Measurements from ENCODE around the gene AOAH.
A peak's percentile ranks its signal among the peaks of the same experiment; 100 is the strongest.

Gene AOAH, protein sequence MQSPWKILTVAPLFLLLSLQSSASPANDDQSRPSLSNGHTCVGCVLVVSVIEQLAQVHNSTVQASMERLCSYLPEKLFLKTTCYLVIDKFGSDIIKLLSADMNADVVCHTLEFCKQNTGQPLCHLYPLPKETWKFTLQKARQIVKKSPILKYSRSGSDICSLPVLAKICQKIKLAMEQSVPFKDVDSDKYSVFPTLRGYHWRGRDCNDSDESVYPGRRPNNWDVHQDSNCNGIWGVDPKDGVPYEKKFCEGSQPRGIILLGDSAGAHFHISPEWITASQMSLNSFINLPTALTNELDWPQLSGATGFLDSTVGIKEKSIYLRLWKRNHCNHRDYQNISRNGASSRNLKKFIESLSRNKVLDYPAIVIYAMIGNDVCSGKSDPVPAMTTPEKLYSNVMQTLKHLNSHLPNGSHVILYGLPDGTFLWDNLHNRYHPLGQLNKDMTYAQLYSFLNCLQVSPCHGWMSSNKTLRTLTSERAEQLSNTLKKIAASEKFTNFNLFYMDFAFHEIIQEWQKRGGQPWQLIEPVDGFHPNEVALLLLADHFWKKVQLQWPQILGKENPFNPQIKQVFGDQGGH

DNA sequence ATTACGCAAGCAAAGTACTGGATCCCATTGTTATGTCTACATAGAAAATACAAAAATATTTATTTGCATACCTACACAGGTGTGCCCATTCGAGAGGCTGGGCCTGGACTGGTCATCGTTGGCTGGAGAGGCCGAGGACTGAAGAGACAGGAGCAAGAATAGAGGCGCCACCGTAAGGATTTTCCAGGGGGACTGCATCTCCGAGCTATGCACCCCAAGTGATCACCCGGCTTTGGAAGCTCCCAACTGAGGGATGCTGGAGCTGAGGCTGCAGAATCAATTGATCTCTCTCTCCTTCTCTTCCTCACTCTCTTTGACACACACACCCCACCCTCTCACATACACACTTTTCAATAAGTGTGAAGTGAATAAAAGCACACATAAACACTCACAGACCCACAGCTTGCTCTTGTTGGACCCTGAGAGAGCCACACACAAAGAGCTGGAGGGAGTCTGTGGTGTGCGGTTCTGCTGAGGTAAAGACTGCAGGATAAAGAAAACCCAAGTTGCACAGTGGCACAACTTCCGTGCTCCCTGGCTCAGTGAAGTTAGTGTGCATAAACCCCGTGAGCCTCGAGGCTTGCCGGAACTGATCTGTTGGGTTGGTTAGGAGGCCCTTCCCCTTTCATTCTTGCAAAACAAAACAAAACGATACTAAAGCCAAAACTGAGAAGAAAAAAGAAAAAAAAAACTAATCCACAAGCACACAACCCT is at the start of gene AOAH:
AOAH (minus strand) TSS at position 544 of the 714 bp plus-strand sequence; CDS start at position 198, 346 bp downstream.
- DNase-seq, result peak; percentile 94

DNA sequence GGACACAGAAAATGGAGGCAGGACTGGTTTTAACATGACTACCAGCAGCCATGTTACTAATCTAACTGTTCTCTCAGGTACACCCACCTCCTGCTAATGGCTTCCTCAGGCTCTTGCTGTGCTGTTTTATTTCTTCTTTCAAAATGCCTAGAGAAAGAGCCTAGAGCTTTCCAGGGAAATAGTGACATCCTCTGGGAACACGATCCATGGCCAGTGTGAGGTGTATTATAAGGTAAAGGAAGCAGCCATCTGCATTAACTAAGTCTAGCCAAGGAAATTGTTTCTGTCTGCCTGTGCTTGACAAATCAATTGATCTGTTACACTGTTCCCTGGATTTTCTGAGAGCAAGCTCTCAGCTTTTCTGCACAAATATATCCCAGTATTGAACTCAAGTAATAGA is 42.2 kb upstream of the AOAH start:
- no peak for DNase-seq

DNA sequence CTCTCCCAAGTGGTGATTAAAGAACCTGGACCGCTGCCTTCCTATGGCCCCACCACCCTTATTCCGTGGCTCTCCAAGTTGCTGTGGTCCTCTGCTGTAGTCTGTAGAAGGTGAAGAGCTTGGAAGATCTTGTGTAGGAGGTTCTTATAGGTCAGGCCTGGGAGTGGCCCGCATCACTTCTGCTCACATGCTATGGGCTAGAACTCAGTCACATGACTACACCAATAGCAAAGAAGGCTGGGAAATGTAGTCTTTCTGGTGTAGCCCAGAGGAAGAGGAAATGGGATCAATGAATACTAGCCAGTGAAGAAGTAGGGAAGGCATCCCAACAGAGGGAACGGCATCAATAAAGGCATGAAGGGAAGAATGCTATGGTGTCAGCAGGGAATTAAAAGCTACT is 41.3 kb upstream of the AOAH start:
- DNase-seq, result peak; percentile 78

DNA sequence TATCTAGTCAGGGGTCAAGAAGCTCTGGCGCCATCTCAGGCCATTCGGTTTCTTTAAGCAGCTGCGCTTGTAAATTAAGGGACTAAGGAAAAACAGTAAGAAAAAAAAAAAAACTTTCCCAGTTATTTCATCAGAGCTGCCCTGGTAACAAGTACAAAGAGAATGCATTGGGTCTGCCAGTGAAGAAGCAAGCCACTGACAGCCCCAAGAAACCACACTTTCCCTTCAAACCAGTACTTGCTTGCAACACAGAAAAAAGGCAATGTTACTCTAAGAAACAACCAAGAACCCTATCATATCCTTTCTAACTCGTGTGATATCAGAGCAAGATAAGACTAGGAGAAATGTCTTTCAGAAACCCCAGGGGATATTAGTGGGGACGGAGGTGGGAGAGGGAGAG is 40.6 kb upstream of the AOAH start:
- no peak for DNase-seq

DNA sequence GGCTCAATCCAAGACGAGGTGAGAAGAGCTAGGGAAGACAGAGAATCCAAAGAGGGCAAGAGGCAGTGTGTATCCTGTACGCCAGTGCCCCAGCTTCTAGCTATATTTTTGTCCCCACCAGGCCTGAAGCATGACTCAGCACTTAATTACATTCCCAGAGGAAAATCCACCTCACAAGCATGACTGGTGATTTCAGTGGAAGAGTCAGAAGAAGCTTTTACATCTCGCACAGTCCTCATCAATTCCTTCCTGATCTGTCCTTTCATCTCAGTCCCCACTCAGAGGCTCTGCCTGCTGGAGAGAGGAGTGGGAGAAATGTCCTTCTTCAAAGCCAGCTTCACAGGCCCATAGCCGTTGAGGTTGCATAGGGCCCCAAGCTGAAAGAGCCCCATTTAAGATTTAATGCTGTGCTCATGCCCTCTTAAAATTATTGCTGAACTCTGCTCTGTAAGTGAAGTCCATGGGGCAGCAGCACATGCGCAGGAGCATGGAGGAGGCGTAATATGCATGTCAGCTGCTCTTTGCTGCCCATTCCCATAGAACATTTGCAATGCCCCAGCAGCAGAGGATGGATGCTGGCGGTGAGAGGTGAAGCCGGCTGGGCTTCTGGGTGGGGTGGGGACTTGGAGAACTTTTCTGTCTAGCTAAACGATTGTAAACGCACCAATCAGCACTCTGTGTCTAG is 39.0 kb upstream of the AOAH start:
- no peak for DNase-seq

DNA sequence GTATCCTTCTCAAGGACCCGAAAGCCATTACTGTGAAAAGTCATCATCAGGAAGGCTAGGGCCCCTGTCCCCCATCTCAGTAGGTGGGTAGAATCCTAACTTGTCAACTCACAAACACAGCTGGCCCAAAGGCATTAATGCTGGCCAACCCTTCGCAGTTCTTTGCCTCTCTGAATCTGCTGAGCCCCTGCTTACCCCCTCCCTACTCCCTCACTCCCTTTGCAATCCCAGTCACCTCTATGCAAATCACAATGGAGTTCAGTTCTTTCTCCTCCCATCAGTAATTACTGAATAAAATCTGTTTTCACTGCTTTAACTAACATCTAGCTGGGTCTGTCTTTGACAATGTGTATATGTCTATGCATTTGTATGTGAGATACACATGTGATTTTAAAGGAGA is 38.1 kb upstream of the AOAH start:
- DNase-seq, result no peak

DNA sequence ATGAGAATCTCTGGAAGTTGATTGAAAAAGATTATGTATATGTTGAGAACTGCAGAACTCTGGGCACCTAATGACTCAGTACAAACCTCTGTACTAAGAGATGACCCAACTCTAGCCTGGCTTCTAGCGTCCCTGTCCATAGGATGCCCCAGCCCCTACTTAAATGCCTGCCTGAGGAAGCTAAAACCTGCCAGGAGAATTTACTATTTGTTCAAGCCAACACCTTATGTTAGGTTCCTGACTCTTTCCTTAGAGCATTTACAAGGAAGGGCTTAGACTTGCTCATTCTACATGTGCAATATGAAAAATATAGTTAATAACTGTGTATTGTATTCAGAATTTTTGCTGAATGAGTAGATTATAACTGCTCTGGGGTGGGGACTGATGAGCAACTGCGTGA is 37.5 kb upstream of the AOAH start:
- no peak for DNase-seq

DNA sequence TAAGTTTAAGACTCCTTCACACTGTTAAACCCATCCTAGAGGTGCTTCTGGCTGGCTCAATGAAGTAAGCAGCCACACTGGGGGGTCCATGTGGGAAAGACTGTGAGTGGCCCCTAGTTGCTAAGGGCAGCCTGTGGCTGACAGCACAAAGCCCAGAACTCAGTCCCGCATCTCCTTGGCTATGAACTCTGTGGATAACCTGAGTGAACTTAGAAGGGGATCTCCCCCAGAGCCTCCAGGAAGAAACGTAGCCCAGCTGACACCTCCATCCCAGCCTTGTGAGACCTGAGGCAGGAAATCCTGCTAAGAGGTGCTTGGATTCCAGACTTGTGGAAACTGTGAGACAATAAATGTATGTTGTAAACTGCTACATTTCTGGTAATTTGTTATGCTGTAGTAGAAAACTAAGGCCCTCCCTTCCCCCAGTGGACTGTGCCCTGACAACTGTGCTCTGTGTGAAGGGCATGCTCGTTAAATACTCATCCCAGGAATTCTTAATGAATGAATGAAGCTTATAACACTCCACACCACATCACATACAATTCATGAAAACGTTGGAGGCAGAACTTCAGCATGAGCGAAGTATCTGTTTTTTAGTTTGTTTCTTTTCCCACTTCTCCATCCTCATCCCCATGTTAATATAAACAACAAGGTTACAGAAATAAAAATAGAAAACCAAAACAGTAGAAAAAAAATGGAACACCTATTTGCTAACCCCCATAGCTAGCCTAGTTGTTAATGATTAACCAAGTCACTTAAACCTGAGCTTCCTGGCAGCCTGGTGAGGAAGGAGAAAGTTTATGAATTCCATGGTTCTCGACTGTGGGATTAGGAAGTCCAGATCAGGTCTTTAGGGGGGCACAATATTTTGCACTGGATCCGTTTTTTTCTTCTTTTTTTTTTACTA is 36.8 kb upstream of the AOAH start:
- no peak for DNase-seq

DNA sequence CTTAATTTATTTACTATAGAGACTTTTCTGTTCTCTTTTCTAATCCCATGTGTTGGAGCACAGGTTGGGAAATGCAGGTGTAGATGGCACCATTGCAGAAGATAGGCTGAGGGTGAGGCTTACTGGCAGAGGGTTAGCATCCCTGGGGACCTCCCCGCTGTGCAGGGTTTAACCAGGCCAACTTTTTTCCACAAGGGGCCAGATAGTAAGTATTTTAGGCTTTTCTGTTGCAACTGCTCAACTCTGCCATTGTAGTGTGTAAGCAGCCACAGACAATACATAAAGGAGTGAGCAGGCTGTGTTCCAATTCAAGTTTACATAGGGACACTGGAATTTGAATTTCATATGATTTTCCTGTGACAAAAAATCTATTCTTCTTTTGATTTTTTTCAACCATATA is 34.6 kb upstream of the AOAH start:
- no peak for DNase-seq

DNA sequence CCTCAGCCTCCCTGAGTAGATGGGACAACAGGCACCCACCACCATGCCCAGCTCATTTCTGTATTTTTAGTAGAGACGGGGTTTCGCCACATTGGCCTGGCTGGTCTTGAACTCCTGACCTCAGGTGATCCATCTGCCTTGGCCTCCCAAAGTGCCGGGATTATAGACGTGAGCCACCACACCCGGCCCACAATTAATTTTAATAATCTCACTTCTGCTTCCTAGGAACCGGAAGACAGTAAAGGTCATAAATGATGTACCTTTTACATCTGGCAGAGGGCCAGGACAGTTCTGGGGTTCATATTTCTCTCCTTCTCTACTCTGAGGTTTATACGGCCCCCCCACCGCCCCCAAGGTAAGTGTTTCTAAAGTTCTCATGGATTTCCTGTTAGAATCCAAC is 31.2 kb upstream of the AOAH start:
- DNase-seq, result no peak

DNA sequence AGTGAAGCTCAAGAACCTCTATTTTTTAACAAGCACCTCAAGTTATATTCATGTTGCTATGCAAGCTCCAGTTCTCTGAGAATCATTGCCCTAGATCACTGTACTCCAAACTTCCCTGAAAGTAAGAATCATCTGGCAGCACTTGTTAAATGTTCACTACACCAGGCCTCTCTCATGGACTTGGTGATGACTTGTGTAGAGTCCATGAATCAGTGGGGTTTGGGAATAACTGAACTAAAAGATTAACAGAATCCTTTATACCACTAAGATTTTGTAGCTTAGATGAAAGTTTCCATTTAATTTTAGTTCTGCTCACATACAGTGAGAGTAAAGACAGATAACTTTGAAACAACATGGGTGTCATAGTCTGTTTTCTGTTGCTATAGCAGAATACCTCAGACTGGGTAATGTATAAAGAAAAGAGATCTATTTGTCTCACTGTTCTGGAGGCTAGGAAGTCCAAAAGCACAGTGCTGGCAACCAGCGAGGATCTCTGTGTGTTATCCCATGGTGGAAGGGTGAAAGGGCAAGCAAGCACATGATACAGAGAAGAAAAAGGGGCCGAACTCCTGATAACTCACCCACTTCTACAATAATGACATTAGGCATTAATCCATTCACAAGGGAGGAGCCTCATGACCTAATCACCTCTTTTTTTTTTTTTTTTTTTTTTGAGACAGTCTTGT is 27.9 kb upstream of the AOAH start:
- DNase-seq, result no peak

DNA sequence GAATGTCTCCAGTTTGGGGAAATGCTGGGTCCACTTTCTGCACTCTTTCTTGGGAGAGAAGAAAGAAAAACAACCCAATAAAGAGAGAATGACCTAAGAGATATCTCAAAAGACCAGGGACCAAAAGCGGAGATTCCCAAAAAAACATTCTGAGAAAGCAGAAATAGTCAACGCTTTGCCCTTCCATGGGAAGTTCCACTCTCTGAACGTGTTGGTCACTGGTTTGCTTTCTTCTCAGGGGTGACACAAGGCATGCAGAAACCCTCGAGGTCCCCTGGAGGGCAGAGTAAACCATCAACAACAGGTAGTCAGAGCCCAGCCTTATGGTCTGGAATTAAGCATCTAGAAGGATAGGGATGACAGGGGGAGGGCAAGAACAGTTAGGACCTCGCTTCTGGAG is 26.2 kb upstream of the AOAH start:
- DNase-seq, result peak; percentile 56

DNA sequence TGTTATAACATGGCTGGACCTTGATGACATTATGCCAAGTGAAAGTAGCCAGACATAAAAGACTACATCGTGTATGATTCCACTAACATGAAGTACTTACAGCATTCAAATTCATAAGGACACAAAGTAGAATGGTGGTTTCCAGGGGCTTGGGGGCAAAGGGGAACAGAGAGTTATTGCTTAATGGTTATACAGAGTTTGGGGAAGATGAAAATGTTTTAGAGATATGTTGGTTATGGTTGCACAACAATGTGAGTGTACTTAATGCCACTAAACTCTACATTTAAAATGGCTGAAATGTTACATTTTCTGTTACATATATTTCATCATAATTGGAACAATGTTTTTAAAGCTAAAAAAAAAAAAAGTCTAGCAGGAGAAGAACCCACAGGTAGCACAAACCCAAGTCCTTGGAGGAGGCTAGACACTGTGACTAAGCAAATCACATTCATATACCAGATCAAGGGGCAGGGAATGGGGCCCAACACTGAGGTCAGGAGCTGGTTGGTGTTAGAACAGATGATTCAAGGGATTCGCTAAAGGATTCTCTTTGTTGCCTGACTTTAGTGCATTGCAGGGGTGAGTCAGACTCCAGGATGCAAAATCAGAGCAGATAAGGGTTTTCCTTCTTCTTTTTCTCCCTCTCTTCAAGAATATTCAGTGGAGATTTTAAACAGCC is 25.1 kb upstream of the AOAH start:
- DNase-seq, result peak; percentile 96

DNA sequence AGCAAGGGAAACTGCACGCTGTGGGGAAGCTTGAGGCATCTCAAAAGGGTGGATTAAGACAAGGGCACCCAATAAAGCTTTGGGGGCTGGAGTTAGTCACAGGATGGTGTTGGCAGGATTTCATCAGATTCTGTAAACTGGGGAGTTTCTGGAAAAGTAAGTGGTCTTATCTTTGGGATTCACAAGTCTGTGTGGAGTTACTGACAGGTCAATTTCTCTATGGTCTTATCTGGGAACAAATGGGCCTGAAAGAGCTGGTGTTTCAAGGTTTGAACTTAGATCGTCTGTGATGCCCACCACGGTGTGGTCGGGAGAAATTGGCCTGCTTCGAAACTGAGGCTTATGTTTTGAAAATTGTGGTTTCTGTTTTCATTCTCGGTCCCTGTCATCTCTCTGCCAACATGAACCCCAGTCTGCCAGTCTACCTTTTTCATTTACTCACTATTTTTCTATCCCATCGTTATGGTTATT is 23.8 kb upstream of the AOAH start:
- peak; percentile 48 for DNase-seq

DNA sequence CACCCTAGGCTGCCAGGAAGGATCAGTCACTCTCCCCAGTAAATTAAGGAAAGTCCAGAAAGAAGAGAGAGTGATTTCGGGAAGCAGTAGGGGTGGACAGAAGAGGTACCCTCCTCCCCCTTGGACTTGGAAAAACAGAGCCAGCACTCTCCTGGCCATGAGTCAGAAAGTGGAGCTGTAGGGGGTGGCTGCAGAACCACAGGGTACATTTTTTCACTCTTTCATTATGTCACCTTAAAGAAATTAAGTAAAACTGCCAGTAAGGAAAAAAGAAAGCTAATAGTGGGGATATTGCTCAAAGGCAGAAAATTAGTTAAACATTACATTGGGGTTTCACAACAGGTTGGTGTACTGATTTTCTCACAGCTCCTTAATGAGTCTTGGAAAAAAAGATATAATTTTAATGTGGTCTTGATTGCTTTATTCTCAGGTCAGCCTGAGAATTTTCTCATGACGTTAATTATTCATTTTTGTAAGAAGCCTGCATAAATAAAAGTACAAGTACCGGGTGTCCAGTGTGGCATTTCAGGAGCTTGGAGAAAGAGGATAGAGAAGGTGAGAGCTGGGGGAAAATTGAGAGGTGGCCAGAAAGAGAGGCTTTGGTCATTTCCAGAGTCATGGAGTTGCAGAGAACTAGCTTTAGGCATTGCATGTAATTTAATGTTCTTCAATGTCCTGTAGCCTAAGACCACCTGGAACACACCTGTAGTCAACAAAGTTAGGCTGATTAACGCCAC is 23.2 kb upstream of the AOAH start:
- peak; percentile 76 for DNase-seq

DNA sequence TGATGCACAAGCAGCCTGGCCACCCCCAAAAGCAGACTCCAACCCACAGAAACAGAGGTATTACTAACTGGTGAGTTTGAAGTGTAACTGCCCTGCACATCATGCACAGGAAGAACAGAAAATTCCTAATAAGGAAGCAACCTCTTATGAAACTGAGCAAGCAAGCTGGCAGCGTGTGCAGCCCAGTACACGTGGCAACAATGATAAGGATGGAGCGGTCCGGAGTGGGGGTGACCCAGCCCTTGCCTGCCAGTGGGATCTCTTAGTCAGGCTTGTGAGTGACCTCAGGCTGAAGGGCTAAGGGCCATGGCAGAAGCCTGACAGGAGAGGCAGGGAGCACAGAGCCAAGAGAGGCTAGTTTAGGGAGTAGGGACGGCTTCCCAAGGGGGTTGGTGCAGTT is 22.1 kb upstream of the AOAH start:
- DNase-seq, result peak; percentile 89

DNA sequence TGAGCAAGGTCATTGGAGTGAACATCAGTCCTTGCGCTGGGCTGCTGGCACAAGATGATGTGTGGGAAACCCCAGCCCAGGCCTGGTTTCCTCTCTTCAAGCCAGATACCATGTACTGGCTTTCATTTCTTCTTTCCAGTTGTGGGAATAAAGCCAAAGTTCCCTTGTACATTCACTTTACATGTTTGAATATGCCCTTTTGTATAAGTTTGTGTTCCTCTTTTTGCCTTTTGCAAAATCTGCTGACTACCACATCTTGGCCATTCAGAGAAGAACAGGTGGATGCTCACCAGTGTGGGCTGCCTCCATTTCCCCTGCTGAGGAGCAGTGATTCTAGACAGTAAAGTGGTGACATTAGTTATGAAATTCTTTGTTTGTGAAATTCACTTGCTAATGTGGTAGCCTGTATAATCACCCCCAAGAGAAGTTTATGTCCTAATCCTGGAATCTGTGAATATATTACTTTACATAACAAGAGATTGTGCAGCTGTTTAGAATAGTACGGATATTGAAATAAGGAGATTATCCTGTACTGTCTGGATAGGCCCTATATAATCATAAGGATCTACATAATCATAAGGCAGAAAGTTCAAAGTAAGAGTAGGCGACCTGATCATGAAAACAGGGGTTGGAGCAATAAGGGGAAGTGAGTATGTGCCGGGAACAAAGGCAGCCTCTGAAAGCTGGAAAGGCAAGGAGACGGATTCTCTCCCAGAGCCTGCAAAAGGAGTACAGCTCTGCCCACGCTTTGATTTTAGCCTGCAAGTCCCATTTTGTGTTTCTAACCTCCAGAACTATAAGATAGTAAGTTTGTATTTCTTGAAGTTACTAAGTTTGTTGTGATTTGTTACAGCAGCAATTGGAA is 18.8 kb upstream of the AOAH start:
- DNase-seq, result peak; percentile 98

DNA sequence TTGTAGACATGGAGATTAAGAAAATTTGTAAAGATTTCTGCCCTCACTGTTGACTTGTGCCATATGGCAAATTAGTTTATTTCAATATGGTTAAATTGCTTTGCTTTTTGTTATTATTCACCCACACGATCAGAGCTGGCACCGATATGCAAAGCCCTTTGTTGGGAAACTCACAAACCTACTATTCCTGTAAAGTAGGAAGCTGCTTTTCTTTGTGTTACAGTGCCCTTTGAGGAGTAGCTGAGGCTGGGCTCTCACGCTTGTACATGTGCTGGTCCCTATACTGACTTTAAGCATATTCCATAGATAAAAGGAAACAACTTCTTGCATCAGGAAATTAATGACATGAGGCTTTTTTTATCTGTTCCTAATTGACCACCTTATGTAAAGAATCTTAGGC is 17.6 kb upstream of the AOAH start:
- DNase-seq, result peak; percentile 80

DNA sequence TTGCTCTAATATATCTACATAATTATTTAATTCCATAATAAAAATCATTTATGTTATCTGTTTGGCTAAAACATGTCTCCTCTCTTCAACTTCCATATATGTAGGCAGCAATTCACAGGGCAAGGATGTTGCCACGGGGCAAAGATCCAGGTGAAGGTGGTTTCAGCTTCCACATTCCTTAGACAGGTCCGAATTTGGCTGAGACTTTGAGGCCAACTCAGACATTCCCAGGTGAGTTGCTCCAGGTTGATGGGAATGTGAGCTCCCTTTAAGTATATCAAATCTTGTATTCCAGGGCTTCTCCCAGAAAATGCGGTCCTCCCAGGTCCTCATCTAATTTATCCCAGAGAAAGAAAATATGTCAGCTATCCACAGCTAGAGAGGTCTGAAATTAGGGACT is 15.1 kb upstream of the AOAH start:
- no peak for DNase-seq

DNA sequence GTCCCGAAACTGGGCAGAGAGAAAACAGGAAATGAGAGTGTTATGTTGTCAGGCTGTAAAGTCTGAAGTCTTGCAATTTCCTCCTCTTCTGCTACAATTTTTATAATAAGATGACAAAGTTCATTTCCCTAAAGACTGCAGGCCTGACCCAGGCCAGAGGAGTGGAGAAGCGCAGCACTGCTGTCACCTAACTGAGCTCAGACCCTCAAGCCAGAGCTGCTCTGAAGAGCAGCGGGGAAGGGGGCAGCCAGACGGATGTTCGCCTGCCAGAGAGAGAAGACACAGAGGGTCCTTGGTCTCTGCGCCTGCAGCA is 12.6 kb upstream of the AOAH start:
- peak; percentile 96 for DNase-seq
